Astrocyte (in vitro differentiated cells and primary cell): Measurements from ENCODE around the gene C17orf113.

Experiments
- EZH2 ChIP-seq: IDR thresholded peaks from 2 replicates; pipeline ENCODE4 v1.6.1; 2012; ENCODE audit warnings: mild to moderate bottlenecking, low read length, inconsistent platforms; ENCODE audit not compliant: insufficient read depth
- TF ChIP-seq, protein P1 (sequence below): IDR thresholded peaks from 2 replicates; pipeline ENCODE4 v1.5.1; 2011; ENCODE audit warnings: low read depth, mild to moderate bottlenecking, inconsistent platforms, low read length, moderate library complexity; ENCODE audit not compliant: insufficient read depth

- no peak for TF ChIP-seq EZH2
- TF ChIP-seq, protein P1, sequence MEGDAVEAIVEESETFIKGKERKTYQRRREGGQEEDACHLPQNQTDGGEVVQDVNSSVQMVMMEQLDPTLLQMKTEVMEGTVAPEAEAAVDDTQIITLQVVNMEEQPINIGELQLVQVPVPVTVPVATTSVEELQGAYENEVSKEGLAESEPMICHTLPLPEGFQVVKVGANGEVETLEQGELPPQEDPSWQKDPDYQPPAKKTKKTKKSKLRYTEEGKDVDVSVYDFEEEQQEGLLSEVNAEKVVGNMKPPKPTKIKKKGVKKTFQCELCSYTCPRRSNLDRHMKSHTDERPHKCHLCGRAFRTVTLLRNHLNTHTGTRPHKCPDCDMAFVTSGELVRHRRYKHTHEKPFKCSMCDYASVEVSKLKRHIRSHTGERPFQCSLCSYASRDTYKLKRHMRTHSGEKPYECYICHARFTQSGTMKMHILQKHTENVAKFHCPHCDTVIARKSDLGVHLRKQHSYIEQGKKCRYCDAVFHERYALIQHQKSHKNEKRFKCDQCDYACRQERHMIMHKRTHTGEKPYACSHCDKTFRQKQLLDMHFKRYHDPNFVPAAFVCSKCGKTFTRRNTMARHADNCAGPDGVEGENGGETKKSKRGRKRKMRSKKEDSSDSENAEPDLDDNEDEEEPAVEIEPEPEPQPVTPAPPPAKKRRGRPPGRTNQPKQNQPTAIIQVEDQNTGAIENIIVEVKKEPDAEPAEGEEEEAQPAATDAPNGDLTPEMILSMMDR: no peak
These were observed 4.6 kb upstream of the C17orf113 start for GRCh38 chr17:42055027-42055426.
